HCT116 (cell line): Measurements from ENCODE around the gene THG1L.

Experiments
- TF ChIP-seq, protein P1 (sequence below): IDR thresholded peaks from 2 replicates; pipeline ENCODE4 v1.6.1; 2012; ENCODE audit warnings: low read depth
- TF ChIP-seq, protein P2 (sequence below), 3 experiments: fragments of 200-600 bp in 1 of 3; sonication (generic) in 1 of 3; IDR thresholded peaks in 2 of 3; conservative IDR thresholded peaks in 1 of 3; 2 replicates each; pipeline ENCODE4 v1.5.1; 2012 to 2017; ENCODE audit warnings: low read depth in 2 of 3, low read length in 2 of 3, antibody characterized with exemption in 1 of 3, borderline replicate concordance in 1 of 3, control low read depth in 1 of 3, mild to moderate bottlenecking in 1 of 3, mixed read lengths in 1 of 3, mixed run types in 1 of 3, moderate library complexity in 1 of 3; ENCODE audit not compliant: insufficient read depth in 1 of 3

DNA sequence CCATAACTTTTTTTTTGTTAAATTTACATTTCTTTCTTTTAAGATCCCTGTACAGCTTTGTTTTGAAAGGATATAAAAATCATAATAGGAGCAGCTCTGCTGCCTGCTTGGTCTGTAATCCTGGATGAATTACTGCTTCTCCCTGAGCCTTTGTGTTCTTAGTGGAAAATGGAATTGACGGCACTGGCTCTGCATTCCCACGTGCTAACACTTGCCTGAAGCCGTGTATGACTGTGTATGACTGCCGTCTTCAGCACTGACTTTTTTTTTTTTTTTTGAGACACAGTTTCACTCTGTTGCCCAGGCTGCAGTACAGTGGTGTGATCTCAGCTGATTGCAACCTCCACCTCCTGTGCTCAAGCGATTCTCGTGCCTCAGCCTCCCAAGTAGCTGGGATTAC is 4.8 kb downstream of the THG1L start:
- TF ChIP-seq, protein P1, sequence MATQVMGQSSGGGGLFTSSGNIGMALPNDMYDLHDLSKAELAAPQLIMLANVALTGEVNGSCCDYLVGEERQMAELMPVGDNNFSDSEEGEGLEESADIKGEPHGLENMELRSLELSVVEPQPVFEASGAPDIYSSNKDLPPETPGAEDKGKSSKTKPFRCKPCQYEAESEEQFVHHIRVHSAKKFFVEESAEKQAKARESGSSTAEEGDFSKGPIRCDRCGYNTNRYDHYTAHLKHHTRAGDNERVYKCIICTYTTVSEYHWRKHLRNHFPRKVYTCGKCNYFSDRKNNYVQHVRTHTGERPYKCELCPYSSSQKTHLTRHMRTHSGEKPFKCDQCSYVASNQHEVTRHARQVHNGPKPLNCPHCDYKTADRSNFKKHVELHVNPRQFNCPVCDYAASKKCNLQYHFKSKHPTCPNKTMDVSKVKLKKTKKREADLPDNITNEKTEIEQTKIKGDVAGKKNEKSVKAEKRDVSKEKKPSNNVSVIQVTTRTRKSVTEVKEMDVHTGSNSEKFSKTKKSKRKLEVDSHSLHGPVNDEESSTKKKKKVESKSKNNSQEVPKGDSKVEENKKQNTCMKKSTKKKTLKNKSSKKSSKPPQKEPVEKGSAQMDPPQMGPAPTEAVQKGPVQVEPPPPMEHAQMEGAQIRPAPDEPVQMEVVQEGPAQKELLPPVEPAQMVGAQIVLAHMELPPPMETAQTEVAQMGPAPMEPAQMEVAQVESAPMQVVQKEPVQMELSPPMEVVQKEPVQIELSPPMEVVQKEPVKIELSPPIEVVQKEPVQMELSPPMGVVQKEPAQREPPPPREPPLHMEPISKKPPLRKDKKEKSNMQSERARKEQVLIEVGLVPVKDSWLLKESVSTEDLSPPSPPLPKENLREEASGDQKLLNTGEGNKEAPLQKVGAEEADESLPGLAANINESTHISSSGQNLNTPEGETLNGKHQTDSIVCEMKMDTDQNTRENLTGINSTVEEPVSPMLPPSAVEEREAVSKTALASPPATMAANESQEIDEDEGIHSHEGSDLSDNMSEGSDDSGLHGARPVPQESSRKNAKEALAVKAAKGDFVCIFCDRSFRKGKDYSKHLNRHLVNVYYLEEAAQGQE = no peak
- TF ChIP-seq, protein P2, sequence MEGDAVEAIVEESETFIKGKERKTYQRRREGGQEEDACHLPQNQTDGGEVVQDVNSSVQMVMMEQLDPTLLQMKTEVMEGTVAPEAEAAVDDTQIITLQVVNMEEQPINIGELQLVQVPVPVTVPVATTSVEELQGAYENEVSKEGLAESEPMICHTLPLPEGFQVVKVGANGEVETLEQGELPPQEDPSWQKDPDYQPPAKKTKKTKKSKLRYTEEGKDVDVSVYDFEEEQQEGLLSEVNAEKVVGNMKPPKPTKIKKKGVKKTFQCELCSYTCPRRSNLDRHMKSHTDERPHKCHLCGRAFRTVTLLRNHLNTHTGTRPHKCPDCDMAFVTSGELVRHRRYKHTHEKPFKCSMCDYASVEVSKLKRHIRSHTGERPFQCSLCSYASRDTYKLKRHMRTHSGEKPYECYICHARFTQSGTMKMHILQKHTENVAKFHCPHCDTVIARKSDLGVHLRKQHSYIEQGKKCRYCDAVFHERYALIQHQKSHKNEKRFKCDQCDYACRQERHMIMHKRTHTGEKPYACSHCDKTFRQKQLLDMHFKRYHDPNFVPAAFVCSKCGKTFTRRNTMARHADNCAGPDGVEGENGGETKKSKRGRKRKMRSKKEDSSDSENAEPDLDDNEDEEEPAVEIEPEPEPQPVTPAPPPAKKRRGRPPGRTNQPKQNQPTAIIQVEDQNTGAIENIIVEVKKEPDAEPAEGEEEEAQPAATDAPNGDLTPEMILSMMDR (IDR thresholded peaks at IDR 0.05 in 2 of 3, conservative IDR thresholded peaks at IDR 0.05 in 1 of 3; ENCODE audit: borderline replicate concordance in 1 of 3, insufficient read depth in 1 of 3, low read depth in 2 of 3, low read length in 2 of 3) = no peak
